Esophagus mucosa (tissue), 1 donor: ENCODE results near the gene HPSE2. TPM values are rescaled to one million over a fixed set of nuclear protein-coding genes. Genes with fewer than 3 reads are reported as not detected.

Experiments
- ATAC-seq: fragments of 200-7000 bp; cut with Tn5 transposase; one replicate; pipeline ENCODE4 v1.9.1; 2020
- total RNA-seq: library from RNA; stranded (reverse); gene quantifications from one replicate; pipeline ENCODE4 v1.2.4, GENCODE V29; 2023
- donor health status: DM: yes; HTN: yes; CAD: no.

The HPSE2 gene
- total RNA-seq, 1 donor from 2014 or later = 0.20 TPM

- ATAC-seq = peak; percentile 56
These were observed 811.1 kb downstream of the HPSE2 start for GRCh38 chr10:98424295-98425254.

GRCh38 chr10:98423691-98424120 lies 811.9 kb downstream of the HPSE2 start:
- ATAC-seq = peak; percentile 10

GRCh38 chr10:98422182-98422581 lies 813.5 kb downstream of the HPSE2 start:
- no peak for ATAC-seq

- no peak for ATAC-seq
These were observed 814.9 kb downstream of the HPSE2 start for GRCh38 chr10:98420786-98421185.

GRCh38 chr10:98419469-98420261 lies 816.0 kb downstream of the HPSE2 start:
- no peak for ATAC-seq

GRCh38 chr10:98418665-98419468 lies 816.8 kb downstream of the HPSE2 start:
- ATAC-seq = no peak

- no peak for ATAC-seq
These were observed 817.5 kb downstream of the HPSE2 start for GRCh38 chr10:98417973-98418664.

GRCh38 chr10:98417481-98417959 lies 818.1 kb downstream of the HPSE2 start:
- ATAC-seq = no peak

- no peak for ATAC-seq
These were observed 818.9 kb downstream of the HPSE2 start for GRCh38 chr10:98416606-98417388.

GRCh38 chr10:98415731-98416119 lies 819.9 kb downstream of the HPSE2 start:
- no peak for ATAC-seq

GRCh38 chr10:98414932-98415730 lies 820.5 kb downstream of the HPSE2 start, which contains the start of gene PYROXD2:
Gene PYROXD2, minus strand, starts transcription at chr10:98415182. Its CDS starts 47 bp downstream, at chr10:98415135.
- peak; percentile 80 for ATAC-seq

- ATAC-seq = no peak
These were observed 821.1 kb downstream of the HPSE2 start for GRCh38 chr10:98414578-98414931.

GRCh38 chr10:98411768-98412167 lies 823.9 kb downstream of the HPSE2 start:
- no peak for ATAC-seq

- ATAC-seq = no peak
These were observed 824.5 kb downstream of the HPSE2 start for GRCh38 chr10:98411166-98411565.

- ATAC-seq = no peak
These were observed 824.9 kb downstream of the HPSE2 start for GRCh38 chr10:98410759-98411158.

- ATAC-seq = no peak
These were observed 825.4 kb downstream of the HPSE2 start for GRCh38 chr10:98410135-98410743.

- no peak for ATAC-seq
These were observed 826.9 kb downstream of the HPSE2 start for GRCh38 chr10:98408799-98409198.

- no peak for ATAC-seq
These were observed 827.9 kb downstream of the HPSE2 start for GRCh38 chr10:98407744-98408241.
